ENCODE measurements around the gene DENND5A.
A peak's percentile ranks its signal among the peaks of the same experiment; 100 is the strongest.

Gene DENND5A

DNA sequence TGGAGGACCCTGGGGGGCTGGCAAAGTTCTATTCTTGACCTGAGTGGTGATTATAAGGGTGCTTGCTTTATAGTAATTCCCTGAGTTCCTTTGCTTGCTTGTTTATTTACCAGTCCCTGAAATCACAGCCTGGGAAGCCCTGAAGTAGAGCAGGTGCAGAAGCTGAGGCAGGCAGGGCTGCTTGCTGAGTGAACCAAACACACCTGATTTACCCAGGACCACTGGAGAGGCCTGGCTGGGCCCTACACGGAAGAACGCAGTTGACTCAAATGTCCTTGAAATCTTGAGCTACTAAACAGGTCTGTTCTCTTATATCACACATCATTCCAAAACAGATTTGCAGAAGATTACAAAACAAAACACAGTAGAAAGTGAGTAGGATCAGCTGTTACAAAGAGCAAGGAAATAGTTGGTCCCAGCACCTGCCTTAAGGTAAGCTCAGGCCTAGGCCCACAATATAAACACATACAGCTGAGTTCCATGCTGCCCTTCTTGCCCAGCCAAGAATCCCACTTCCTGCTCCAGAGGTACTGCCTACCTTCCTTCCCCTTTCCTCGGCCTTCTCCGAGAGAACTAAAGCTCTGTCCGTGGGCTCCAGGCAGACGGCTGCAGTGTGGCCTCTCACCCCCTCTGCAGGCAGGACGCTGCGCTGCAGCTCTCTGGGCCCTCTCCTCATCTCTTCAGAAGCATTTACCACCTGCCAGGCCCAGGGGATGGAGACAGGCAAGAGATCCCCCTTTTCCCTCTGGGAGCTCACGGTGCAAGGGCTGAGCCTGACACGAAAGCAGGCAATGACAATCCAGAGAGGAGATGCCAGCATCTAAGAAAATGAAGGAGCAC, 127.6 kb downstream of the DENND5A start:
- H3K36me3 ChIP-seq = no peaks in the 10 kb centered on the region; the same call in 1 of the 2 replicates
- no peaks in the 10 kb centered on the region for H3K9me3 ChIP-seq
- H3K4me3 ChIP-seq (ENCODE audit: low read depth, low read length) = no peak overlapping the region
- DNase-seq = peak; percentile 66
- H3K27me3 ChIP-seq = no peaks in the 10 kb centered on the region
- H3K4me1 ChIP-seq = no peaks in the 10 kb centered on the region
- TF ChIP-seq, protein P1, sequence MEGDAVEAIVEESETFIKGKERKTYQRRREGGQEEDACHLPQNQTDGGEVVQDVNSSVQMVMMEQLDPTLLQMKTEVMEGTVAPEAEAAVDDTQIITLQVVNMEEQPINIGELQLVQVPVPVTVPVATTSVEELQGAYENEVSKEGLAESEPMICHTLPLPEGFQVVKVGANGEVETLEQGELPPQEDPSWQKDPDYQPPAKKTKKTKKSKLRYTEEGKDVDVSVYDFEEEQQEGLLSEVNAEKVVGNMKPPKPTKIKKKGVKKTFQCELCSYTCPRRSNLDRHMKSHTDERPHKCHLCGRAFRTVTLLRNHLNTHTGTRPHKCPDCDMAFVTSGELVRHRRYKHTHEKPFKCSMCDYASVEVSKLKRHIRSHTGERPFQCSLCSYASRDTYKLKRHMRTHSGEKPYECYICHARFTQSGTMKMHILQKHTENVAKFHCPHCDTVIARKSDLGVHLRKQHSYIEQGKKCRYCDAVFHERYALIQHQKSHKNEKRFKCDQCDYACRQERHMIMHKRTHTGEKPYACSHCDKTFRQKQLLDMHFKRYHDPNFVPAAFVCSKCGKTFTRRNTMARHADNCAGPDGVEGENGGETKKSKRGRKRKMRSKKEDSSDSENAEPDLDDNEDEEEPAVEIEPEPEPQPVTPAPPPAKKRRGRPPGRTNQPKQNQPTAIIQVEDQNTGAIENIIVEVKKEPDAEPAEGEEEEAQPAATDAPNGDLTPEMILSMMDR (IDR thresholded peaks at IDR 0.05; ENCODE audit: low read depth, low read length) = peak; percentile 84

GRCh38 chr11:9136741-9137140, 128.4 kb downstream of the DENND5A start:
- Histone ChIP-seq H3K36me3 (no peaks in the 10 kb centered on the region; the same call in 1 of the 2 replicates), H3K9me3 (no peaks in the 10 kb centered on the region), H3K4me3 (ENCODE audit: low read depth, low read length) (no peak overlapping the region), H3K4me1 (no peaks in the 10 kb centered on the region), H3K27me3 (no peaks in the 10 kb centered on the region)
- TF ChIP-seq, protein P1 (IDR thresholded peaks at IDR 0.05; ENCODE audit: low read depth, low read length) = no peak
- no peak for DNase-seq

GRCh38 chr11:9133956-9134355, 131.2 kb downstream of the DENND5A start:
- H3K9me3 ChIP-seq = no peaks in the 10 kb centered on the region
- no peaks in the 10 kb centered on the region for H3K36me3 ChIP-seq
- no peak for DNase-seq
- TF ChIP-seq, protein P1 (IDR thresholded peaks at IDR 0.05; ENCODE audit: low read depth, low read length) = no peak
- H3K27me3 ChIP-seq = no peaks in the 10 kb centered on the region
- no peak overlapping the region for H3K4me3 ChIP-seq (ENCODE audit: low read depth, low read length)
- H3K4me1 ChIP-seq = no peaks in the 10 kb centered on the region

DNA sequence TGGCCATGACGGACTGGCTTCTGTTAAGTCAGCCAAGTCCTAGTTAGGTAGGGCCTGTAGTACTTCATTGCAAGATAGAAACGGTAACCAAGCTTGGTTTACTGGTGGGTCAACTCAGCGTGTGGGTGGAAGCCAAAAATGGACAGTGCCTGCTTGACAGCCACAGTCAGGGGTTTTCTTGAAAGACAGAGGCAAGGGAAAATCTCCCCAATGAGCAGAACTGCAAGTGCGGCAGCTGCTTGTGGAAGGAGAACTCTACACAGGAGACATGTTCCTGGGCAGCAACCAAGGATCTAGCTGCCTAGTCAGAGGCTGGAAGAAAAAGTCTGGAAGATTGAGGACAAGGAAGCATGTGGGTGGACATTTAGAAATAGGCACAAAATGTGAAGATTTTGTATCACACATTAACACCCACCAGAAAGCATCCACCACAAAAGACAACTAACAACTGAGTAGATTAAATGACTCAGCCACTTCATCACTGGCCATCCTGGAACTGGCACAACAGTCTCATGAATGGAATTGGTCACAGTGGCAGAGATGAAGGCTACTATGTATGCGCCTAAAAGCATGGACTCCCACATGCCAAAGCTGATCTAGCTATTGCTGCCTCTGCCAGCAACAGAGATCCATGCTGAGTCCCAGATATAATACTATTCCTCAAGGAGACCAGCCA, 132.8 kb downstream of the DENND5A start:
- no peaks in the 10 kb centered on the region for H3K36me3 ChIP-seq
- H3K9me3 ChIP-seq = no peaks in the 10 kb centered on the region
- H3K4me1 ChIP-seq = no peaks in the 10 kb centered on the region
- TF ChIP-seq, protein P1 (IDR thresholded peaks at IDR 0.05; ENCODE audit: low read depth, low read length) = no peak
- DNase-seq = no peak
- H3K4me3 ChIP-seq (ENCODE audit: low read depth, low read length) = no peak overlapping the region
- H3K27me3 ChIP-seq = no peaks in the 10 kb centered on the region

DNA sequence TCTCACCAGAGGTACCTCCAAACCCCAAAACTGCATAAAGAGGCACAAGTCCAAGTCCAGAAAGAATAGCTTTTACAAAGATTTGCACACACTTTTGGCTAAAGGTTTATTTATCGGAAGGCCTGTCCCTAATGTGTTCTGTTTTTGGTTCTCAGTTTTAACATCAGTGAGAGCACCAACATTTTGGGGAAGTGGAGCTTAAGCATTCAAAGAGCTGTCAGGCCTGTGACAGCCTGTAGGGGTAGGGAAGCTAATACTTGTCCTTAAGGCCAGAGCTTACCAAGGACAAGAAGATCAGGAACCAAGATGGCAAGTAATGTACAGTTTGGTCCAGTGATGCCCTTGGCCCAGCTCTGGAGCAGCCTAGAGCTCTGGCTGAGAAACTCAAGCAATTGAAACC, 134.9 kb downstream of the DENND5A start:
- no peaks in the 10 kb centered on the region for H3K9me3 ChIP-seq
- no peaks in the 10 kb centered on the region for H3K36me3 ChIP-seq
- H3K27me3 ChIP-seq = no peaks in the 10 kb centered on the region
- DNase-seq = no peak
- no peaks in the 10 kb centered on the region for H3K4me1 ChIP-seq
- no peak overlapping the region for H3K4me3 ChIP-seq (ENCODE audit: low read depth, low read length)
- TF ChIP-seq, protein P1 (IDR thresholded peaks at IDR 0.05; ENCODE audit: low read depth, low read length) = no peak

GRCh38 chr11:9126636-9127035, 138.5 kb downstream of the DENND5A start:
- no peaks in the 10 kb centered on the region for H3K9me3 ChIP-seq
- H3K4me3 ChIP-seq (ENCODE audit: low read depth, low read length) = no peak overlapping the region
- H3K4me1 ChIP-seq = no peaks in the 10 kb centered on the region
- H3K27me3 ChIP-seq = no peaks in the 10 kb centered on the region
- no peaks in the 10 kb centered on the region for H3K36me3 ChIP-seq
- no peak for DNase-seq
- TF ChIP-seq, protein P1 (IDR thresholded peaks at IDR 0.05; ENCODE audit: low read depth, low read length) = no peak
